Body of pancreas (tissue), 4 donors: Measurements from ENCODE around the gene ZNF334. TPM values are rescaled to one million over a fixed set of nuclear protein-coding genes. Genes with fewer than 3 reads are reported as not detected.
A peak's percentile ranks its signal among the peaks of the same experiment; 100 is the strongest.

Source experiments
- ATAC-seq: fragments of 150-250 bp; one replicate; pipeline ENCODE4 v1.9.1; 2016
- DNase-seq, 4 donors: peaks; one replicate each; pipeline ENCODE4 v3.0.0-alpha.2; 2019
- H3K27ac ChIP-seq, 4 donors: fragments of 200-600 bp; sonication (generic); 1 replicate in 3 of 4; 2 replicates in 1 of 4; pipeline versions ENCODE4 v1.5.1 to v1.6.1; 2016 to 2019; ENCODE audit warnings: mild to moderate bottlenecking in 1 of 4, mixed read lengths in 1 of 4, moderate library complexity in 1 of 4
- H3K27me3 ChIP-seq, 2 donors: fragments of 200-600 bp; sonication (generic); one replicate each; pipeline ENCODE4 v1.6.0; 2016; ENCODE audit warnings: mild to moderate bottlenecking in 1 of 2
- H3K36me3 ChIP-seq, 2 donors: fragments of 200-600 bp; sonication (generic); replicated peaks in 1 of 2; 2 replicates each; pipeline ENCODE4 v1.5.1; 2016; ENCODE audit warnings: low read depth in 2 of 2; ENCODE audit not compliant: insufficient read depth in 1 of 2
- H3K4me1 ChIP-seq: fragments of 200-600 bp; sonication (generic); one replicate; pipeline ENCODE4 v1.6.0; 2016
- H3K4me3 ChIP-seq, 2 donors: fragments of 200-600 bp; sonication (generic); 1 replicate in 1 of 2; 2 replicates in 1 of 2; pipeline ENCODE4 v1.5.1; 2016 to 2019
- H3K9me3 ChIP-seq, 3 donors: fragments of 200-600 bp; sonication (generic); 1 replicate in 2 of 3; 2 replicates in 1 of 3; pipeline ENCODE4 v1.5.1; 2016
- POLR2A ChIP-seq, 3 donors: fragments of 450-650 bp; IDR thresholded peaks; one replicate each; pipeline ENCODE4 v1.6.1; 2016; ENCODE audit warnings: antibody characterized with exemption in 3 of 3, mild to moderate bottlenecking in 2 of 3
- WGBS, 2 donors: methylation state at CpG; one replicate each; pipeline ENCODE4 v1.1.5; 2017; 5-methylcytosine and 5-hydroxymethylcytosine counted together
- intact Hi-C: fragments of 100-400 bp; cut with DNase I; formaldehyde crosslinking; loops from one replicate; pipeline ENCODE4 v1.15.1; 2023
- total RNA-seq, 2 donors: library from RNA; depleted of rRNA; stranded (reverse); fragments of >200 nt; gene quantifications; one replicate each; pipeline ENCODE4 v1.1.0, GENCODE V29; 2016
- TF ChIP-seq, protein P1 (sequence below), 7 experiments: fragments of 450-650 bp in 4 of 7; fragments of 200-600 bp in 3 of 7; sonication (generic) in 3 of 7; IDR thresholded peaks; one replicate each; pipeline ENCODE4 v1.5.1; 2016 to 2019; ENCODE audit warnings: antibody characterized with exemption in 7 of 7

ZNF334 gene
- total RNA-seq, 2 donors from 2014 or later, result 11.2 to 13.8 TPM

GRCh38 chr20:46461808-46462207, 51.6 kb downstream of the ZNF334 start:
- Histone ChIP-seq H3K27ac (no peak overlapping the region), H3K4me3 (no peak overlapping the region), H3K4me1 (peaks cover 6% of the 10 kb centered on the region), H3K36me3 (no peaks in the 10 kb centered on the region), H3K27me3 (no peaks in the 10 kb centered on the region), H3K9me3 (no peaks in the 10 kb centered on the region)
- 65 to 86% methylated on average over 3 of the region's 3 CpGs for WGBS, 2 donors
- TF ChIP-seq, protein P1, sequence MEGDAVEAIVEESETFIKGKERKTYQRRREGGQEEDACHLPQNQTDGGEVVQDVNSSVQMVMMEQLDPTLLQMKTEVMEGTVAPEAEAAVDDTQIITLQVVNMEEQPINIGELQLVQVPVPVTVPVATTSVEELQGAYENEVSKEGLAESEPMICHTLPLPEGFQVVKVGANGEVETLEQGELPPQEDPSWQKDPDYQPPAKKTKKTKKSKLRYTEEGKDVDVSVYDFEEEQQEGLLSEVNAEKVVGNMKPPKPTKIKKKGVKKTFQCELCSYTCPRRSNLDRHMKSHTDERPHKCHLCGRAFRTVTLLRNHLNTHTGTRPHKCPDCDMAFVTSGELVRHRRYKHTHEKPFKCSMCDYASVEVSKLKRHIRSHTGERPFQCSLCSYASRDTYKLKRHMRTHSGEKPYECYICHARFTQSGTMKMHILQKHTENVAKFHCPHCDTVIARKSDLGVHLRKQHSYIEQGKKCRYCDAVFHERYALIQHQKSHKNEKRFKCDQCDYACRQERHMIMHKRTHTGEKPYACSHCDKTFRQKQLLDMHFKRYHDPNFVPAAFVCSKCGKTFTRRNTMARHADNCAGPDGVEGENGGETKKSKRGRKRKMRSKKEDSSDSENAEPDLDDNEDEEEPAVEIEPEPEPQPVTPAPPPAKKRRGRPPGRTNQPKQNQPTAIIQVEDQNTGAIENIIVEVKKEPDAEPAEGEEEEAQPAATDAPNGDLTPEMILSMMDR (IDR thresholded peaks at IDR 0.05), result no peak
- no peak for TF ChIP-seq POLR2A (IDR thresholded peaks at IDR 0.05)
- intact Hi-C loops, result no loop called here
- no peak for DNase-seq
- ATAC-seq, result no peak

DNA sequence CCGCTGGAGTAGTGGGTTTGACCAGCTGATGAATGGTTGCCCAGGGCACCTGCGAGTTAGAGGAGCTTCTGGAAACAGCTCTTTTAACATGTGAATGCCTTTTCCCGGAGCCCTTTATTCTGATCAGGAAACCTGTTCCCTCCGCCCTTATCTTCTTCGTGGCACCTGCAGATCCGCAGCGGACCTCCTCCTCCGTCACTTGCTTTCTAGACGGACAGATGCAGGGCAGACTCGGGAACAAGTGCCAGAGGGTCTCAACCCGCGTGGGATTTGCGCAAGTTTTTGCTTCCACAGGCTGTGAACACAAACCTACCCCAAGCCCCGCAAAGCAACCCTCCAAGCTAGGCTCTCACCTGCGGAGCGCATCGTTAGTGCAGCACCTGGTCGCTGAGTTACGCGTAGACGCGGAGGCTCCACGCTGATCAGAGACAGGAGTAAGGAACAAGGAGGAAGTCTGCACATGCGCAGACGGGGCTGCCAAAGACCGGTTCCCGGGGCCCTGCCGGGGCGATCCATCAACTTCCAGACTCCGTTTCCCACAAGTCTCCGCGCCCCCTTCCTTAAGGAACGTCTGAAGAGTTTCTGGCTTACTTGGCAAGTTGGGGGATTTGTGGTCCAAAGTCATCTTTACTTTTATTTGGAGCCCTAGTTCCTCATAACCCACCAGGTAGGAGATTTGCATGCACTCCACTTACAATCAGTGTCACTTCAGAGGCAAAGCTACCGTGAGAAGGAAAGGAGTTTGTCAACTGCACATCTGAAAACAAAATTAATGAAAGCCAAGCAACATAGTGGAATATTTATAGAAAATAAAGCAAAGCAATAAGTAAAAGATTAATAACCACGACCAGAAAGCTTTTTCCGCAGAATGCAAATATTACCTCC, 54.3 kb downstream of the ZNF334 start:
- Histone ChIP-seq H3K4me1 (peaks cover 6% of the 10 kb centered on the region), H3K4me3 (peak overlapping the region in 1 of 2 donors; percentile 9), H3K9me3 (no peaks in the 10 kb centered on the region), H3K27me3 (no peaks in the 10 kb centered on the region), H3K36me3 (no peaks in the 10 kb centered on the region), H3K27ac (no peak overlapping the region)
- intact Hi-C loops, result no loop called here
- peak; percentile 77 for ATAC-seq
- WGBS, 2 donors, result 6 to 7% methylated on average over 25 to 36 of the region's 36 CpGs
- TF ChIP-seq POLR2A (IDR thresholded peaks at IDR 0.05), result no peak
- TF ChIP-seq, protein P1 (IDR thresholded peaks at IDR 0.05), result peak in 4 of 7 experiments; percentile 30 to 45 (median 36)
- peak; percentile 73 to 89 (median 83) for DNase-seq

DNA sequence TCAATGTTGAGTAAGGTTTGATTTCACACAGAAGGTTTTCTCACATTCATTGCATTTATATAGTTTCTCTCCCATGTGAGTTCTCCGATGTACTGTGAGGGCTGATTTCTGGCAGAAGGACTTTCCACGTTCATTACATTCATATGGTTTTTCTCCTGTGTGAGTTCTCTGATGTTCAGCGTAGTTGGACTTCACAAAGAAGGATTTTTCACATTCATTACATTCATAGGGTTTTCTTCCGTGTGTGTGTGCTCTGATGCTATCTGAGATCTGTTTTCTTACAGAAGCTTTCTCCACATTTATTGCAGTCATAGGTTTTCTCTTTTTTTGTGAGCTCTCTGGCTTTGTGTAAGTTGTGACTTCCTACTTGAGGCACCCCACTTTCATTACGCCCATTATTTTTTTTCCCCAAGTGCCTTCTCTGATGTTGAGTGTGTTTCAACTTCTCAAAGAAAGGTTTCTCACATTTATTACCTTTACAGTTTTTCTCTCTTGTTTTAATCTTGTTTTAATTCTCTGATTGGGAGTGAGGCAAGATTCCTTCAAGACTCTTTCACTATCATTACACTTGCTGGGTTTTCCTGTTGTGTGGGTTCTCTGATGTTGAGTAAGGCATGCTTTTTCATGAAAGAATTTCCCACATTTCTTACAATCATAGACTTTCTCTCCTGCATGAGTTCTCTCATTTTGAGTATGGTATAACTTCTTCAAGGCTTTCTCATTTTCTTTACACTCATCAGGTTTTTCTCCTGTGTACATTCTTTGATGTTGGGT, 56.9 kb downstream of the ZNF334 start:
- Histone ChIP-seq H3K27me3 (no peaks in the 10 kb centered on the region), H3K36me3 (no peaks in the 10 kb centered on the region), H3K27ac (no peak overlapping the region), H3K4me1 (peaks cover 6% of the 10 kb centered on the region), H3K9me3 (no peaks in the 10 kb centered on the region), H3K4me3 (no peak overlapping the region)
- intact Hi-C loops, result no loop called here
- TF ChIP-seq, protein P1 (IDR thresholded peaks at IDR 0.05), result no peak
- no peak for TF ChIP-seq POLR2A (IDR thresholded peaks at IDR 0.05)
- ATAC-seq, result no peak
- DNase-seq, result no peak
- whole genome bisulfite sequencing, 2 donors, result 83 to 89% methylated on average over 5 of the region's 5 CpGs

- intact Hi-C loops, result no loop called here
These were observed 57.6 kb downstream of the ZNF334 start for GRCh38 chr20:46455729-46456128.

More at GRCh38 chr20:46455729-46456128, 57.6 kb downstream of the ZNF334 start:
- H3K4me3 ChIP-seq, result no peak overlapping the region
- H3K36me3 ChIP-seq, result no peaks in the 10 kb centered on the region
- WGBS, 2 donors, result 70 to 85% methylated on average over 2 of the region's 2 CpGs
- H3K27me3 ChIP-seq, result no peaks in the 10 kb centered on the region
- ATAC-seq (no peak), DNase-seq (no peak)
- H3K4me1 ChIP-seq, result peaks cover 6% of the 10 kb centered on the region
- no peak overlapping the region for H3K27ac ChIP-seq
- H3K9me3 ChIP-seq, result no peaks in the 10 kb centered on the region
- no peak for TF ChIP-seq POLR2A (IDR thresholded peaks at IDR 0.05)
- TF ChIP-seq, protein P1 (IDR thresholded peaks at IDR 0.05), result no peak

Other genes with a start within 250 kb of the ZNF334 start
- gene CDH22, start 205.1 kb downstream of the ZNF334 start, total RNA-seq, result 1 to 10 TPM; 1.3 to 2.1 TPM
- 10 to 100 TPM; 35.0 to 37.6 TPM for gene ELMO2, start 106.9 kb downstream of the ZNF334 start, total RNA-seq
- not detected for gene OCSTAMP, start 37.1 kb upstream of the ZNF334 start, total RNA-seq
- 1 to 10 TPM; 3.4 to 6.3 TPM for gene SLC13A3, start 137.9 kb upstream of the ZNF334 start, total RNA-seq
- 10 to 100 TPM in 1 of 2 donors, 1 to 10 TPM in 1; 6.6 to 11.7 TPM for gene TP53RK, start 175.9 kb upstream of the ZNF334 start, total RNA-seq
- gene SLC2A10, start 196.1 kb upstream of the ZNF334 start, total RNA-seq, result 10 to 100 TPM; 12.2 to 95.3 TPM